Natural killer cell (primary cell): Measurements from ENCODE around the gene WSB2. TPM values are rescaled to one million over a fixed set of nuclear protein-coding genes. Genes with fewer than 3 reads are reported as not detected.

Experiments
- ATAC-seq, 3 donors: fragments of 150-1000 bp in 2 of 3; fragments of 200-7000 bp in 1 of 3; cut with Tn5 transposase; 1 replicate in 1 of 3; 2 replicates in 2 of 3; pipeline ENCODE4 v1.10.0; 2021; ENCODE audit warnings: mild to moderate bottlenecking in 2 of 3, moderate library complexity in 2 of 3
- DNase-seq, 2 donors: peaks; one replicate each; pipeline versions ENCODE4 v3.0.0 to v3.0.0-alpha.2; 2013 to 2021; ENCODE audit warnings: mixed read lengths in 1 of 2
- H3K27ac ChIP-seq: one replicate; pipeline ENCODE4 v1.5.1; 2013; ENCODE audit warnings: mild to moderate bottlenecking, low read length
- H3K27me3 ChIP-seq: one replicate; pipeline ENCODE4 v1.6.1; 2013; ENCODE audit warnings: low read length; ENCODE audit not compliant: control insufficient read depth, insufficient read depth
- H3K36me3 ChIP-seq: one replicate; pipeline ENCODE4 v1.6.1; 2013; ENCODE audit warnings: low read length; ENCODE audit not compliant: control insufficient read depth, insufficient read depth
- H3K4me1 ChIP-seq: one replicate; pipeline ENCODE4 v1.6.1; 2013; ENCODE audit warnings: low read length; ENCODE audit not compliant: control insufficient read depth, insufficient read depth
- H3K4me3 ChIP-seq: one replicate; pipeline ENCODE4 v1.5.1; 2013; ENCODE audit warnings: low read length
- H3K9me3 ChIP-seq: one replicate; pipeline ENCODE4 v1.6.1; 2013; ENCODE audit warnings: low read length; ENCODE audit not compliant: control insufficient read depth, insufficient read depth
- H3K27ac Mint-ChIP-seq, 2 donors: one replicate each; pipeline ENCODE4 v1.8.0; 2022; ENCODE audit warnings: mild to moderate bottlenecking in 2 of 2, mixed read lengths in 2 of 2, moderate library complexity in 1 of 2
- H3K27me3 Mint-ChIP-seq, 2 donors: one replicate each; pipeline ENCODE4 v1.8.0; 2022; ENCODE audit warnings: low read depth in 2 of 2, mixed read lengths in 2 of 2
- H3K36me3 Mint-ChIP-seq: one replicate; pipeline ENCODE4 v1.8.0; 2022; ENCODE audit warnings: mixed read lengths
- H3K4me1 Mint-ChIP-seq, 2 donors: one replicate each; pipeline ENCODE4 v1.8.0; 2022; ENCODE audit warnings: mixed read lengths in 2 of 2
- H3K4me3 Mint-ChIP-seq: one replicate; pipeline ENCODE4 v1.8.0; 2022; ENCODE audit warnings: mild to moderate bottlenecking, moderate library complexity, mixed read lengths
- H3K9me3 Mint-ChIP-seq, 2 donors: one replicate each; pipeline ENCODE4 v1.8.0; 2022; ENCODE audit warnings: mixed read lengths in 2 of 2
- WGBS: methylation state at CpG from one replicate; pipeline ENCODE4 v1.1.7; 2013; ENCODE audit warnings: missing lambda C conversion rate; ENCODE audit not compliant: insufficient coverage; 5-methylcytosine and 5-hydroxymethylcytosine counted together
- intact Hi-C: fragments of 100-400 bp; cut with micrococcal nuclease; formaldehyde crosslinking; loops from one replicate; pipeline ENCODE4 v1.14.2; 2022
- total RNA-seq, 4 donors: library from RNA; stranded (reverse); fragments of 120-200 nt in 1 of 4; gene quantifications; one replicate each; pipeline versions ENCODE4 v1.2.3 to v1.2.4, GENCODE V29; 2013 to 2022
- TF ChIP-seq, protein P1 (sequence below): fragments of 200-600 bp; IDR thresholded peaks from one replicate; pipeline ENCODE4 v1.8.0; 2022; ENCODE audit warnings: antibody characterized with exemption

WSB2 gene
- total RNA-seq, 3 donors from 2014 or later (not counting 1 experiment from before 2014, with no cell fraction given): 25.5 to 29.5 (median 28.8) TPM

DNA sequence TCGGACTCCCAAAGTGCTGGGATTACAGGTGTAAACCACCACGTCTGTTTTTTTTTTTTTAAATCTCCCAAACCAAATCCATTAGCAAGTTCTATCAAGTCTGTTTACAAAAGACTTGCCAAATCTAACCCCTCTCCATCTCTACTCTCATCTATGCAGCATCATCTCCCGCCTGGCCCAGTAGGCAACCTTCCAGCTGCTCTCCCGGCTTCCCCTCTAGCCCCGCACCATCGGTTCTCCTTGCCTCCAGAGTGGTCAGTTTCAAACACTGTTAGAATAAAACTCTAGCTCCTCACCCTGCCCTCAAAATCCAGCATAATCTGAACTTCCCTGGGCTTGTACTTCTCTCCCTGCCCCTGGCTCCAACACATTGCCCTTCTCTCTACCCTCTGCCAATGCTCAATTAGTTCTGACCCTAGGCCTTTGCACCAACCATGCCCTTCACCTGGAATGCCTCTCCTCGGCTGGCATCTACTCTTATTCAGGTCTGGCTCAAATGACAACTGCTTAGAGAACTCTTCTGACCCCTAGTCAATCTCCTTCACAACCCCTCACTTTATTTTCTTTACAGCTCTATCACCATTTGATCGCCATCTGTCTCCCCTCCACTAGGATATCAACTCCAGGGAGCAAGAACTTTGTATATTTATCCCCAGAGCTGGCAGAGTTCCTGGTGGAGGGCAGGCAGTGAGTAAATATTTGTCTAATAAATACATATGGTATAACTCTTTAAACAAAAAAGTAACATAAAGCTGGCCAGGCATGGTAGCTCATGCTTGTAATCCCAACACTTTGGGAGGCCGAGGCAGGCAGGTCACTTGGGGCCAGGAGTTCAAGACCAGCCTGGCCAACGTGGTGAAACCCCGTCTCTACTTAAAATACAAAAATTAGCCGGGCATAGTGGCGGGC lies 4.9 kb downstream of the WSB2 start:
- Mint-ChIP-seq H3K4me1 (peaks cover 31 to 39% of the 10 kb centered on the region in 2 donors), H3K27me3 (no peaks in the 10 kb centered on the region), H3K4me3 (no peak overlapping the region), H3K27ac (no peak overlapping the region), H3K36me3 (peaks cover 4% of the 10 kb centered on the region), H3K9me3 (no peaks in the 10 kb centered on the region)
- no peak overlapping the region for H3K27ac ChIP-seq
- WGBS: 93% methylated on average over 13 of the region's 13 CpGs
- intact Hi-C loops: no loop called here
- peaks cover 22% of the 10 kb centered on the region for H3K4me1 ChIP-seq
- DNase-seq (no peak), ATAC-seq (no peak)
- no peaks in the 10 kb centered on the region for H3K9me3 ChIP-seq
- peaks cover 2% of the 10 kb centered on the region for H3K36me3 ChIP-seq
- H3K27me3 ChIP-seq: no peaks in the 10 kb centered on the region
- TF ChIP-seq, protein P1, sequence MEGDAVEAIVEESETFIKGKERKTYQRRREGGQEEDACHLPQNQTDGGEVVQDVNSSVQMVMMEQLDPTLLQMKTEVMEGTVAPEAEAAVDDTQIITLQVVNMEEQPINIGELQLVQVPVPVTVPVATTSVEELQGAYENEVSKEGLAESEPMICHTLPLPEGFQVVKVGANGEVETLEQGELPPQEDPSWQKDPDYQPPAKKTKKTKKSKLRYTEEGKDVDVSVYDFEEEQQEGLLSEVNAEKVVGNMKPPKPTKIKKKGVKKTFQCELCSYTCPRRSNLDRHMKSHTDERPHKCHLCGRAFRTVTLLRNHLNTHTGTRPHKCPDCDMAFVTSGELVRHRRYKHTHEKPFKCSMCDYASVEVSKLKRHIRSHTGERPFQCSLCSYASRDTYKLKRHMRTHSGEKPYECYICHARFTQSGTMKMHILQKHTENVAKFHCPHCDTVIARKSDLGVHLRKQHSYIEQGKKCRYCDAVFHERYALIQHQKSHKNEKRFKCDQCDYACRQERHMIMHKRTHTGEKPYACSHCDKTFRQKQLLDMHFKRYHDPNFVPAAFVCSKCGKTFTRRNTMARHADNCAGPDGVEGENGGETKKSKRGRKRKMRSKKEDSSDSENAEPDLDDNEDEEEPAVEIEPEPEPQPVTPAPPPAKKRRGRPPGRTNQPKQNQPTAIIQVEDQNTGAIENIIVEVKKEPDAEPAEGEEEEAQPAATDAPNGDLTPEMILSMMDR: no peak
- no peak overlapping the region for H3K4me3 ChIP-seq

DNA sequence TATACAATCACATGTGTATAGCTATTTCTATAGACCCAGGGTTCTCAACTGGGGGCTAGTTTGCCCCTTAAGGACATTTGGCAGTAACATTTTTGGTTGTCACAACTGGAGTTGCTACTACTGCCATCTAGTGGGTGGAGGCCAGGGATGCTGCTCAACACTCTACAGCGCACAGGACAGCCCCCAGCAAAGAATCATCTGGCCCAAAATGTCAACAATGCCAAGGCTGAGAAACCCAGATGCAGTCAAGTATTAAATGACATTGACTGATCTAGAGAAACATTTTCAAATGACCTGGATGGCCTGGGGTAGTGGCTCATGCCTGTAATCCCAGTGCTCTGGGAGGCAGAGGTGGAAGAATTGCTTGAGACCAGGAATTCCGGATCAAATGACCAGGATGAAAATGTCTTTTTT lies 5.8 kb downstream of the WSB2 start:
- WGBS: 74% methylated on average over 2 of the region's 2 CpGs
- Histone ChIP-seq H3K4me3 (no peak overlapping the region), H3K36me3 (peaks cover 4% of the 10 kb centered on the region), H3K4me1 (peaks cover 18% of the 10 kb centered on the region), H3K9me3 (no peaks in the 10 kb centered on the region), H3K27me3 (no peaks in the 10 kb centered on the region), H3K27ac (no peak overlapping the region)
- ATAC-seq: peak; percentile 58 to 73 (median 59)
- TF ChIP-seq, protein P1: peak; percentile 56
- intact Hi-C loops: no loop called here
- DNase-seq: peak; percentile 40 to 85
- H3K36me3 Mint-ChIP-seq: peaks cover 7% of the 10 kb centered on the region
- H3K4me3 Mint-ChIP-seq: no peak overlapping the region
- H3K4me1 Mint-ChIP-seq: peaks cover 28 to 39% of the 10 kb centered on the region in 2 donors
- H3K9me3 Mint-ChIP-seq: no peaks in the 10 kb centered on the region
- H3K27me3 Mint-ChIP-seq: no peaks in the 10 kb centered on the region
- H3K27ac Mint-ChIP-seq: no peak overlapping the region

DNA sequence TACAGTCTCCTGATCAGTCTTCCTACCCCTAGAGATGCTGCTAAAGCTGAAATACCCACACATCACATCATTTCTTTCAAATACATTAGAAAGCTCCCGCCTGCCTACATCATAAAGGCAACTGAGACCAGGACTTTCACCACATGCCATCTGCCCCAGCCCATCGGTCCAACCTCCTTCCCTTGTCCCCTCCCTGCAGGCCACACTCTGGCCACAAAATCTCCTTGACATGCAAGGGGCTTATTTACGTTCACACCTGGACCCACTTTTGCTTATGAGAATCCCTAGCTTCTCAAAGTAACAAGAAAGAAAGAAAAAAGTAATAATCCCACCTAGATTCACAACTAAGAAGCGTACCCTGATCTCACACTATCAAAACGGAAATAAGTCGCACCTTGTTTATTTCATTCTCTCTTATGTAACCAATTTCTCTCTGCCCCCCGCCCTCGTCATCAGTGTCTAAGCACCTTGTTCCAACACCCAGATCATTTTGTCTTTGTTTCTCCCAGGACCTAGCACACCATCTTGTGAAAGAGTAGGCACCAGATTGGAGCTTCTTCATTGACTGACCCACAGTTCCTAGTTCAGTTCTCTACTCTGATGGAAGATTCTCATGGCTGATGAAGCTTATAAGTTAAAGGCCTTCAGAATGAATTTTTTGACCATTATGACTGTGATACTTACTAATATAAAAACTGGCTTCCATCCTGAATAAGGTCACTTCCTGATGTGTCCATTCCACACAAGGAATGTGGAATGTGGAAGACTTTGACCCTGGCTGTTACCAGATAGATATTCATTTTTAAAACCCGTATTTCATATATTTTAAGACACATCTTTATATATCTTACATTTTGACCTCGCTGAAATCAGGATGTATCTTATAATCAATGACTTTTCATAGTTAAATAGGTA lies 7.7 kb downstream of the WSB2 start:
- Mint-ChIP-seq H3K36me3 (peaks cover 7% of the 10 kb centered on the region), H3K27me3 (no peaks in the 10 kb centered on the region), H3K9me3 (no peaks in the 10 kb centered on the region), H3K4me3 (no peak overlapping the region), H3K4me1 (peaks cover 10 to 21% of the 10 kb centered on the region in 2 donors), H3K27ac (peak overlapping the region; percentile 30 to 80)
- ATAC-seq: peak; percentile 18 to 24 (median 24)
- H3K27ac ChIP-seq: peak overlapping the region; percentile 47
- no peak overlapping the region for H3K4me3 ChIP-seq
- TF ChIP-seq, protein P1: no peak
- peaks cover 4% of the 10 kb centered on the region for H3K4me1 ChIP-seq
- peak in 1 of 2 donors; percentile 63 for DNase-seq
- no peaks in the 10 kb centered on the region for H3K27me3 ChIP-seq
- intact Hi-C loops: no loop called here
- 86% methylated on average over 8 of the region's 10 CpGs for WGBS
- H3K9me3 ChIP-seq: no peaks in the 10 kb centered on the region
- H3K36me3 ChIP-seq: peaks cover 7% of the 10 kb centered on the region
